ENCODE measurements around the gene ARHGAP32.
"Not testable (repeated sequence)": the region's sequence is repeated elsewhere in the genome, so short reads cannot be mapped to it uniquely, and the experiment has no call there.

Gene ARHGAP32

GRCh38 chr11:128936606-128937251, 255.4 kb downstream of the ARHGAP32 start:
- DNase-seq (ENCODE audit: low read depth in 4 of 4, low spot score in 1 of 4): no peak

GRCh38 chr11:128934926-128935325, 257.2 kb downstream of the ARHGAP32 start:
- no peak for DNase-seq (ENCODE audit: low read depth in 4 of 4, low spot score in 1 of 4)

DNA sequence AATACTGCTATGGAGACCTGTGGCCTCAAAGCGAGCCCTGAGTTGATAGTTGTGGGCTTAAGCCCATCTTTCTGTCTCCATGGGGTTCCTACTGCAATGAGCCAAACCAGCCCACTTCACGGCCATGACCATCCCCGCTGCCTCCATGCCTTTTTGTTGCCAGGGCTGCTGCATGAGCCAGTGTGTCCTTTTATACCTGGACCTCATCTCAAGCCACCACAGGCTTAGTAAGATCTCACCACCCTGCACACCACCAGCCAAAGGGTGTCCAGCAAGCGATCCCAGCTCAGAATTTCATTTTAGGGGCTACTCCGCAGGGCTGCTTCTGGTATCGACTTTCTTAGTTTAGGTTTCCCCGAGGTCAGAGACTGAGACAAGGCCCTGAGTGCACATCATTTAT, 257.8 kb downstream of the ARHGAP32 start:
- DNase-seq (ENCODE audit: low read depth in 4 of 4, low spot score in 1 of 4): no peak

DNA sequence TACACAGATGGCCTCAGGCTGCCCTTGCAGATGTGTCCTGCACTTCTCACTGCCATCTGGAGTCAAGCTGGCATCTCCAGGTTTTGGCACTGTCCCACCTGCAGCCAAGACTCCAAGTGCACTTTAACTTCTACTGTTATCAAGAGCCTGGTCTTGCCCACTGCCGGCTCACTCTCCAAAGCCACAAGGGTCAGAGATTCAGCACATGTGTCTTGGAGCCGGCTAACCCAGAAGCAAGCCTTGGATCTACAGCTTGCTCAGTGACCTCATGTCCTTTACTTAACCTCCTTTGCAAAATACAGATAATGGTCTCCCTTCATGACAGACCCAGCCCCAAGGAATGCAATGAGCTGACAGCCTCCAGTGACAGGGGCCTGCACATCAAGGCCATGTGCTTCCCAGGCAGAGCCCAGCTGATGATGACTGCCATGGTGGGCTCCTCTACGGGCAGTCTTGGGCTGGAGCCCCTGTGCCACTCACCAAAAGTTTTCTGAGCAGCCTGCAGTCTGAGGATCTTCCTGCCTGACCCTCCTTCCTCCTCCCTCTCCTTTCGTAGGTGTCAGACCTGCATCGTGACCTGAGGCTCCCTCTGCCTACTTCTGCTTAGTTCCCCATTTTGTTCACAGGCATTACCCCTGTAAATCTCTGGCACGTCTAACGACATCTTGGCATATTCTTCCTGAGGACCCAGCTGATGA, 258.5 kb downstream of the ARHGAP32 start:
- DNase-seq (ENCODE audit: low read depth in 4 of 4, low spot score in 1 of 4): no peak

GRCh38 chr11:128931668-128932067, 260.5 kb downstream of the ARHGAP32 start:
- DNase-seq (ENCODE audit: low read depth in 4 of 4, low spot score in 1 of 4): no peak

DNA sequence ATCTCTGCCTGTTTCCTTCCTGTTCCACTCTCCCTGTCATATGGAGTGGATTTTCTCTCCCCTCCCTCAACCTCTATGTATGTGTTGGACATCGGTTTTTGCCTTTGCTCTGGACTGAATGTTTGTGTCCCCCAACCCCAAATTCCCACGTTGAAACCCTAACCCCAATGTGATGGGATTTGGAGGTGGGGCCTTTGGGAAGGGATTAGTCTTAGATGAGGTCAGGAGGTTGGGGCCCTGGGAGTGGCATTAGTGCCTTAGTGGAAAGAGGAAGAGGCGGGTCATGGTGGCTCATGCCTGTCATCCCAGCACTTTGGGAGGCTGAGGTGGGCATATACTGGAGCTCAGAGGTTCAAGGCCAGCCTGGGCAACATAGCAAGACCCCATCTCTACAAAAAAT, 261.1 kb downstream of the ARHGAP32 start:
- DNase-seq (ENCODE audit: low read depth in 4 of 4, low spot score in 1 of 4): no peak

- DNase-seq (ENCODE audit: low read depth in 4 of 4, low spot score in 1 of 4): no peak
Measured at GRCh38 chr11:128929991-128930390, 262.1 kb downstream of the ARHGAP32 start.

DNA sequence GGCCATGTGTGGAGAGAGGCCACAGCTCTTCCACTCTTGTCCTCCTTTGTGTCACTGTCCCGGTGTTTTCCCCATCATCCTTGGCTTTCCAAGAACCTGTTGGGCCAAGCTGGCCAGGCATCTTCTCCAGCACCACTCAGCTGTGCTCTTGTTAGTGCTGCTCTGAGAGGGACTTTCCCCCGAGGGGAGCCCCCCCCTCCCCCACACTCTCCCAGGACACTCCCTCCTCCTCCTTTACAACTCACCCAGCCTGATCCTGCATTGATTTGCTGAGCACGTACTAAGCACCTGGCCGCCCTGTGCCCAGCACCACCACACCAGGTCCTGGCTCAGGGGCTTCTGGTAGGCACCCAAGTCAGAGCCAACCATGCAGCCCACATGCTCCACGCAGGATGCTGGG, 262.7 kb downstream of the ARHGAP32 start:
- no peak for DNase-seq (ENCODE audit: low read depth in 4 of 4, low spot score in 1 of 4)

DNA sequence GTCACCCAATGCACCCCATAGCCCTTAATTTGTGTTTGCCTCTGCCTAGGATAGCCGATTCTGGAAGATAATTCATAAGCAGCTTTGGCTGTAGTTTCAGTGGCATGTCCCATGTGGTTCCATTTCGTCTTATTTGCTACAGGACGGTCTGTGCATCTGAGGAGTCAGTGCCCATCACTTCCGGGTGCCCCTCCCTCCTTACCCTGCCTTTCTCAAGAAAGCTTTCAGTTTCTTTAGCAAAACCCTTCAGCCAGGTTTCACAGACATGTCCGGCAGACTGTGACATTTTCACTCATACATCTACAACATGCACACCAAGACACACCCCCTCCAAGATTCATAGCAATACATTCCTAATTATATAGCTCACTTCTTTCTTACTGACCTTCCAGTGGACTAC, 263.7 kb downstream of the ARHGAP32 start:
- DNase-seq (ENCODE audit: low read depth in 4 of 4, low spot score in 1 of 4): no peak

DNA sequence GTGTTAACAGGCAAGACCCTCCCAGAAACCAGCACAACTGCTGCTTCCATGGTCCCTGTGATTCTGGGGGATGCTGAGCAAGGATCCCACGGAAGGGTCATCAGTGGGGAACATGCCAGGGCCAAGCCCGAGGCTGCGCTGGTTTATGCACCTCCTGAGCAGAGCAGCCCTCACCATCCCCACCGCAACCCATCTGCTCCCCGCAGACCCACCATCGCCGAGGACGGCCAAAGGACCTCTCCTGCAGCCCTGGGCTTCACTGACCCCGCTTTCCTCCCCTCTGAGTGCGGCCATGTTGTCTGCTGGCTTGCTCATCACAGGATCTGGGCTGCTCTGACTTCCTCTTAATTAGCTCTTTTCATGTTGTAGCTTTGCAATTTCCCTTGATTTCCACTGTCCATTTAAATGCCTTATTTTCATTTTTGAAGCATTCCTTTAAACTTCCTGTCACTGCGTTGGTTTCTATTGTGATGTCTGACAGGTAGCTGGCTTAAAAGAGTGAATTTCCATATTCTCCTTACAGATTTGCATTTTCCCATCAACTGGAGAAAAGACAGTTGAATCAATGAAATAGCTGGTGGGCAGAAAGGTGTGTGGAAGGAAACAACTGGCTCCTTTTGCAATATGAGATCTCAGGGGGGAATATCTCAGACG, 264.3 kb downstream of the ARHGAP32 start:
- DNase-seq (ENCODE audit: low read depth in 4 of 4, low spot score in 1 of 4): no peak

- DNase-seq (ENCODE audit: low read depth in 4 of 4, low spot score in 1 of 4): no peak
Measured at GRCh38 chr11:128927108-128927461, 265.0 kb downstream of the ARHGAP32 start.

- no peak for DNase-seq (ENCODE audit: low read depth in 4 of 4, low spot score in 1 of 4)
Measured at GRCh38 chr11:128926437-128927107, 265.6 kb downstream of the ARHGAP32 start.

DNA sequence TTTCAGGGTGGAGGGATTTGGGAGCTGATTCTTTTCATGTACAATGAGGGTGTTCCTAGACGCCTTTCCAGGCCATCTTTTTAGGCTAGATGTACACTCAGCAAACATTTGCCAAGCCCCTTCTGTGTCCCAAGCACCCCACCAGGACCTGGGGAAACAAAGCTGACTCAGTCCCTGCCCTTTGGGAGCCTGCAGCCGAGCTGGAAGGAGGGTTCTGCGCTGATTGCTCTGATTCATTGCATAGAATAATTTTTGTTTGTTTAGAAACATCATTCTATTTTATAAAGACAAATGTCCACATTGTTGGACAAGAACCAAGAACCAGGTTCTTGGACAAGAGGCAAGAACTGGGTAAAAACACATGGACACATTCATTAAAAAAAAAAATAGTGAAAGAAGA, 266.1 kb downstream of the ARHGAP32 start:
- no peak for DNase-seq (ENCODE audit: low read depth in 4 of 4, low spot score in 1 of 4)

DNA sequence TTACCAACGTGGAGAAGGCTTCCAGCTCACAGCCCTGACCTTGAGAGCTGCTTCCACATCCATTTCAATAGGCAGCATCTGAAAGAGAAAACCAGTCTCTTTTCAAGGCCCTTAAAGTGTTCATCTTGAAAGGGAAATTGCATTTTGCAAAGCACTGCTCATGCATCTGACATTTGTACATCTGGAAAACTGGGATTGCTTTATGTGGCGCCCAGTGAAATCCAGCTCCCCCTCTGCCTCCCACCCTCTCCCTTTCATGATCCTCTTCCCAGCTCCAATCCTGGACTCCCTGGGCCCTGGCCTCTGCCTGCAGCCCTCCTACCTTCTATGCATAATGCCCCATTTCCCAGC, 266.9 kb downstream of the ARHGAP32 start:
- no peak for DNase-seq (ENCODE audit: low read depth in 4 of 4, low spot score in 1 of 4)

GRCh38 chr11:128924510-128925249, 267.4 kb downstream of the ARHGAP32 start:
- DNase-seq (ENCODE audit: low read depth in 4 of 4, low spot score in 1 of 4): no peak

GRCh38 chr11:128924104-128924503, 268.0 kb downstream of the ARHGAP32 start:
- DNase-seq (ENCODE audit: low read depth in 4 of 4, low spot score in 1 of 4): no peak

DNA sequence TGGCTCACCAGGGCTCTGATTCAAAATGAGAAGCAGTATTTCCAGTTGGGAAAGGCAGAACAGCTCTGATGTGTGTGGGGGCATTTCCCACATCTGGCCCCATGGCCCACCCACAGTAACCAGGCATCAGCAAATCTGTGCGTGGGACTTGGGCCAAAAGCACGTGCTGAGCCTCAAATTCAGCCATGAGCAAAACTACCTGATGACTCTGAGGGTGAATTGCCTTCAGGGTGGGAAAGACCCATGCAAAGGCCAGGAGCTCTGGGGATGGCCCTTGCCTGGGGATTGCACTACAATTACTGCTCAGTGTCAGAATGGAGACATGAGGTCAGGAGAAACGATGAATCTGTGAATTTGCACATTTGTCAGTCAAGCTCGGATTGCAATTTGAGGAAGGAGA, 270.3 kb downstream of the ARHGAP32 start:
- DNase-seq (ENCODE audit: low read depth in 4 of 4, low spot score in 1 of 4): no peak

DNA sequence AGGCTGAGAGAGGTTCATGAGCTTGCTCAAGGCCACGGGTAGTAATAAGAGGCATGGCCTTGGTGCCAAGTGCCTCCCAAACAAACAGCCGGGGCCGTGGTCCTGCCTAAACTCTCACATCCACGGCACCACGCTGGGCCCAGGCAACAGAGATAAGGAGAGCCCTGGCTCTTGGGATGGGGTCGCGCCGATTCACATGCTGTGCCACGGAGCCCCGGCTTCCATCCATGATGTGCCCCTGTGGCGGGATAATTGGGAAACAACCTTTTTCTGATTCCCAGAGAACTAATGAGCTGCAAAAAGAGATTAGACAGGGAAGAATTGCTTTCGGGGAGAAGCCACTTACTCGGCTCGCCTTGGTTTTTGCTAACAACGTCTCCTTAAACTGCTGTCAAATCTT, 271.5 kb downstream of the ARHGAP32 start:
- DNase-seq (ENCODE audit: low read depth in 4 of 4, low spot score in 1 of 4): no peak

DNA sequence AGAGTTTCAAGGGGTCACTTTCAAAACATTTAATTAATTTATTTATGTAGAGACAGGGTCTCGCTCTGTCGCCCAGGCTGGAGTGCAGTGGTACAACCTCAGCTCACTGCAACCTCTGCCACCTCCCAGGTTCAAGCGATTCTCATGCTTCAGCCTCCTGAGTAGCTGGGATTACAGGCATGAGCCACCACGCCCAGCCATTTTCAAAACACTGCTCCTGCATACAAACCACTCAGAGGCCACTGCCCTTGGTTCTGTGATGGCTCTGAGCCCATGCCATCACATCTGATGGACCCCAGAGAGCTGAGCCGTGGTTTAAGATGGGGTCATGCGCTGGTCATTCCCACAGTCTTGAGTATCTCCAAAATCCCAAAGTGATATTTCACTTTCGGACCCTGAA, 272.5 kb downstream of the ARHGAP32 start:
- not testable (repeated sequence) for DNase-seq (ENCODE audit: low read depth in 4 of 4, low spot score in 1 of 4)

DNA sequence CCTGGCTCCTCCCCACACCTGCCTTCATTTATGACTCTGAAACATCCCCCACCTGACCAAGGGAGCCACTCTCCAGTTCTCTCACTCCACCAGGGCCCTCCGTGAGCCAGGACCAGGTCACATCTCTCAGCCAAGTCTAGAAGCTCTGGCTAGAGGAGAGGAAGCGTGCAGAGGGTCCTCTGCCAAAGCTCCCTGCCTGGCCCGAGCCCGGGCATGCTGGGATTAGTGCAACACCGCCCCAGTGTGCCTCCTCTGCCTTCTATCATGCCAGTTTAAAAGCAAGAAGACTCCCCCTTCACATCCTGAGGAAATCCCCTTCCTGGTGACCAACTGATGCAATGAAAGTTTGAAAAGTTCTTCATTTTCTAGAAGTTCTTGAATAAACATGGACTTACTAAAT, 272.9 kb downstream of the ARHGAP32 start:
- no peak for DNase-seq (ENCODE audit: low read depth in 4 of 4, low spot score in 1 of 4)

DNA sequence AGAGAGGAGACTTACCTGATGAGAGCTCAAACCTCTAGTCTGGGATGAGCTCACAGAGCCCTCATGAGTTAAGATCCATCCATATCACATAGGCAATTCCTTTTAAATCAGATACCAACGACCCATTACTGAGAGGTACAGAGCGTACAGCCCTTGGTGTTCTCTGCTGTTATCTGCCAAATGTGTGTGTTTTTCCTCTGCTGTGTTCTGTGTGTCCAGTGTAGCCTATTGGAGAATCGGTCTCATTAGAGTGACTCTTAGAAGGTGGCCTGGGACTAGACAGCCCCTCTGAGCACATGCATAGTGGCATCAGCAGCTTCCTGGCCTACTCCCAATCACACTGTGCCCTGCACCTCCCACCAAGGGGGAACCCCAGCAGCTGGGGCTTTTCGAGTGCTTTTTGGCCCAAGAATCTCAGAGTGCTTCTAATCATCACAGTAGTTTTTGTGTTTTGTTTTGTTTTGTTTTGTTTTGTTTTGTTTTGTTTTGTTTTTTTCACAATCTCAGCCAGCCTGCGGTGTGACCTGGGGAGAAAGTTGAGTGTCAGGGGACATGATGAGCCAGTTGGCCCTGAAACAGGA, 274.9 kb downstream of the ARHGAP32 start:
- no peak for DNase-seq (ENCODE audit: low read depth in 4 of 4, low spot score in 1 of 4)
